Measurements from ENCODE around the gene PIEZO2. TPM values are rescaled to one million over a fixed set of nuclear protein-coding genes. Genes with fewer than 3 reads are reported as not detected.
"Not testable (repeated sequence)": the region's sequence is repeated elsewhere in the genome, so short reads cannot be mapped to it uniquely, and the experiment has no call there.

PIEZO2 gene
- total RNA-seq, 1 donor from 2014 or later = 51.0 TPM

- no peak for DNase-seq
Measured at GRCh38 chr18:10671441-10671840, 477.9 kb downstream of the PIEZO2 start.

- no peak for DNase-seq
Measured at GRCh38 chr18:10670856-10671255, 478.5 kb downstream of the PIEZO2 start.

- DNase-seq = no peak
Measured at GRCh38 chr18:10669441-10670100, 479.8 kb downstream of the PIEZO2 start.

- no peak for DNase-seq
Measured at GRCh38 chr18:10663750-10664149, 485.6 kb downstream of the PIEZO2 start.

- no peak for DNase-seq
Measured at GRCh38 chr18:10661317-10661716, 488.1 kb downstream of the PIEZO2 start.

- peak; percentile 82 for DNase-seq
Measured at GRCh38 chr18:10660179-10660884, 489.0 kb downstream of the PIEZO2 start.

GRCh38 chr18:10659594-10659993 lies 489.8 kb downstream of the PIEZO2 start:
- no peak for DNase-seq

GRCh38 chr18:10659000-10659399 lies 490.4 kb downstream of the PIEZO2 start:
- DNase-seq = no peak

- DNase-seq = not testable (repeated sequence)
Measured at GRCh38 chr18:10644003-10644402, 505.4 kb downstream of the PIEZO2 start.

- DNase-seq = not testable (repeated sequence)
Measured at GRCh38 chr18:10642915-10643524, 506.3 kb downstream of the PIEZO2 start.

- DNase-seq = not testable (repeated sequence)
Measured at GRCh38 chr18:10638539-10638885, 510.9 kb downstream of the PIEZO2 start.

GRCh38 chr18:10637858-10638538 lies 511.4 kb downstream of the PIEZO2 start:
- DNase-seq = not testable (repeated sequence)

GRCh38 chr18:10629076-10629475 lies 520.3 kb downstream of the PIEZO2 start:
- DNase-seq = not testable (repeated sequence)

GRCh38 chr18:10626606-10627213 lies 522.7 kb downstream of the PIEZO2 start:
- DNase-seq = not testable (repeated sequence)

GRCh38 chr18:10623606-10624005 lies 525.8 kb downstream of the PIEZO2 start:
- DNase-seq = not testable (repeated sequence)

- DNase-seq = not testable (repeated sequence)
Measured at GRCh38 chr18:10622982-10623381, 526.4 kb downstream of the PIEZO2 start.

GRCh38 chr18:10620670-10621329 lies 528.6 kb downstream of the PIEZO2 start:
- not testable (repeated sequence) for DNase-seq

Measured in skin of body (tissue), 2 donors.